ENCODE results near the gene FOXA2.

Gene FOXA2

DNA sequence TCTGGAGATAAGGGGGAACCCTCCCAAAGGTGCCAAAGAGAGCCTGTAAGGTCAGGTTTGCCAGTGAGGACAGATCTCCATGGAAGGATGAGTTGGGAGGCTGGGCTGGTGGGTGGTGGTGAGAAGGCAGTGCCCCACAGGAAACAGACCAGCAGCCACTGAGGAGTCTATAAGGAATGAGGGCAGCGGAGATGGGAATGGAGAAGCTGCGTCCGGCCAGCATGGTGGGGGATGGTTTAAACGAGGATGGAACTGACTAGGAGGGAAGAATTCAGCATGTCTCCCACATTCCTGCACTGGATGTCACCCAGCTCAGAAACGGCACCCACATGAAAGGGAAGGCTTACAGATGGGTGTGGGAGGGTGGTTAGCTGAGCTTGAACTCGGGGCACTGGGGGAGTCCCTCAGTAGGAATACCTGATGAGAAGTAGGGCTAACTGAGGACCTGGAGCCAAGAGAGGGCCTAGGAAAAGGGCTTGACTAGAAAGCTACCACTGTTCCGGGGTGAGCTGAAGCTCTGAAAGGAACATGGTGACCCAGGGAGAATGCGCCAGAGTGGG lies 53.2 kb downstream of the FOXA2 start:
- no peaks in the 10 kb centered on the region for H3F3A ChIP-seq (ENCODE audit: control insufficient read depth, insufficient read depth)
- no peak for TF ChIP-seq EZH2phosphoT487 (IDR thresholded peaks at IDR 0.05; ENCODE audit: borderline replicate concordance, low read length)
- no peak for TF ChIP-seq CTCF (IDR thresholded peaks at IDR 0.05; ENCODE audit: low read depth, low read length, poor library complexity, severe bottlenecking)
- no peak overlapping the region for H3K4me2 ChIP-seq (ENCODE audit: low read length)
- no peaks in the 10 kb centered on the region for H3K9me3 ChIP-seq (ENCODE audit: control insufficient read depth, insufficient read depth, low read length)
- H3K4me3 ChIP-seq (ENCODE audit: low read length): no peak overlapping the region
- H4K20me1 ChIP-seq (ENCODE audit: control insufficient read depth, insufficient read depth, low read depth, low read length): no peaks in the 10 kb centered on the region
- H3K79me2 ChIP-seq (ENCODE audit: control insufficient read depth, low read length): no peaks in the 10 kb centered on the region
- no peaks in the 10 kb centered on the region for H3K4me1 ChIP-seq (ENCODE audit: control insufficient read depth, low read length)
- no peaks in the 10 kb centered on the region for H3K27me3 ChIP-seq (ENCODE audit: control insufficient read depth, low read length)
- no peak overlapping the region for H3K27ac ChIP-seq (ENCODE audit: low read depth, low read length)
- no peaks in the 10 kb centered on the region for H3K36me3 ChIP-seq (ENCODE audit: control insufficient read depth, low read length)
- H3K9me2 ChIP-seq (replicated peaks; ENCODE audit: control insufficient read depth, low read length): no peaks in the 10 kb centered on the region

All from DOHH2 (cell line).